ACHN (cell line): ENCODE measurements around the gene SHISA9.
A peak's percentile ranks its signal among the peaks of the same experiment; 100 is the strongest.

Source experiments
- DNase-seq: peaks from one replicate; pipeline ENCODE4 v3.0.0-alpha.2; 2015
- in situ Hi-C: cut with HindIII; loops from 2 replicates; pipeline ENCODE4 v1.10.0; 2017; ENCODE audit warnings: low sequenced_read_pairs, low pct_ligation_motif_present, low pct_unique_long_range_greater_than_20kb

The SHISA9 gene

DNA sequence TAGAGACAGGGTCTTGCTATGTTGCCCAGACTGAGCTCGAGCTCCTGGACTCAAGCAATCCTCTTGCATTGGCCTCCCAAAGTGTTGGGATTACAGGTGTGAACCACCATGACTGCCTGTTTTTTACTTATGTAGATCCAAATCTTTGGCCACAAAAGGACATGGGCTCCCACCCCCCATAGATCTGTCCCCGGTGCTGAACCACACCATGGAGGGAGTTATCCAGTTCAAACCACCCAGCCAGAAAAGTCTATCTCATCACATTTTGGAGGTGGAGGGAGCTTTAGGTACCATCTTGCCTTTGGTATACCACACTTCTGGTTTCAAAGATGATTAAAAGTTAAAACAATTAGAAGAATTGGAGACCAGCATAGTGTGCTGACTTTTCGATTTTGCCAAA, 26.2 kb downstream of the SHISA9 start:
- no peak for DNase-seq
- in situ Hi-C loops, result no loop called here

- no peak for DNase-seq
- in situ Hi-C loops, result no loop called here
Observed at GRCh38 chr16:12930881-12931280, 29.5 kb downstream of the SHISA9 start.

DNA sequence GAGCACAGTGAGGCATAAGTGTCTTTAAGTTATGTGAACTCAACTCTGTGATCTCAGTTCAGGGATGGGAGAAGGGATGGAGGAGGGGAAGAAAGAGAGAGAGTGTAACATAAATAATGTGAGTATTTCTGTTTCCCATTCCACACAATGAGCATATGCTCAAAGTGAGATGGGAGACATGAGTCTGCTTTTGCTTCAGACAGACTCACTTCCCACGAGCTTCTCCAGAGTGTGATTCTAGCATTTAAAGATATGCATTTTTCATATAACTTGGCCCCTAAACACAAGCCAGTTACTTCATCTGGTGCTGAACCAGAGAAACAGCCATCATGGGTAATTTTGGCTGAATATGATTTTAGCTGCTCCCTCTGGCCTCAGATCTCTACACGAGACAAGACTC, 35.0 kb downstream of the SHISA9 start:
- no peak for DNase-seq
- in situ Hi-C loops, result no loop called here

- no peak for DNase-seq
- in situ Hi-C loops, result no loop called here
Observed at GRCh38 chr16:12941896-12942295, 40.5 kb downstream of the SHISA9 start.

GRCh38 chr16:12942861-12943260, 41.5 kb downstream of the SHISA9 start:
- in situ Hi-C loops, result no loop called here
- no peak for DNase-seq

- in situ Hi-C loops, result no loop called here
Observed at GRCh38 chr16:12944300-12944699, 42.9 kb downstream of the SHISA9 start.

DNA sequence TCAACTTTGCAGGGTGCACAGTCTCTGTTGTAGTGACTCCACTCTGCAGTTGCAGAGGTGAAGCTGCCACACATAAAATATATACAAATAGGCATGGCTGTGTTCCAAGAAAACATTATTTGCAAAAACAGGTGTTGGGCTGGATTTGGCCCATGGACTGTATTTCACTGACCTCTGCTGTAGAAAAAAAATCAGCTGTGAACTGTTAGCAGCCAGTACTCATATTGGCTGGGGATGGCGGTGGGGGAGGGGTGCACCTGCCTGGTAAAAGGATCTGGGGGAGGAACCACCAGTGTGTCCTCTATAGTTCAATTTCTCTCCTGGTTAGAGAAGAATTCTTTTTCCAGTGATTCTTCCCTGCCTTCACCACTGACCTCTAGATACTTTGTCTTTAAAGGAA, 50.0 kb downstream of the SHISA9 start:
- in situ Hi-C loops, result no loop called here
- DNase-seq, result no peak

More at GRCh38 chr16:12944300-12944699, 42.9 kb downstream of the SHISA9 start:
- DNase-seq, result no peak

- DNase-seq, result no peak
- in situ Hi-C loops, result no loop called here
Observed at GRCh38 chr16:12951976-12952375, 50.6 kb downstream of the SHISA9 start.

DNA sequence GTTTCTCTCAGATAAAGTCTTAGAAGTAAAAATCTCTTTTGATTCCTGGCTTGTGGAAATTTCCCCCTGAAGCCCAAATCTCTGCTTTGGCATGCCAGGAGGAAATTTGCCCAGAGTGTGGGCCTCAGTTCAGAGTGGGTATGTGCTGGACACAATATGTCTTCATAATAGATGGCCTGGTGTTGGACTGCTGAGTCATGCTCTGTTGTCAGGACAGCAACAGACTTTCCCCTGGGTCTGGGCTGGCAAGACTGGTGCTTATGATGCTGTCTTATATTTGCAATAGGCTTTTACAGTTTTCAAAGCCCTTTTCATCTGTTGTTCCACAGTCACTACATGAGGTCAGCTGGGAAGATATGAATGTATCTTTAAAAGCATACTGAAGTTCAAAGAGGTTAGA, 57.0 kb downstream of the SHISA9 start:
- no peak for DNase-seq
- in situ Hi-C loops, result no loop called here

DNA sequence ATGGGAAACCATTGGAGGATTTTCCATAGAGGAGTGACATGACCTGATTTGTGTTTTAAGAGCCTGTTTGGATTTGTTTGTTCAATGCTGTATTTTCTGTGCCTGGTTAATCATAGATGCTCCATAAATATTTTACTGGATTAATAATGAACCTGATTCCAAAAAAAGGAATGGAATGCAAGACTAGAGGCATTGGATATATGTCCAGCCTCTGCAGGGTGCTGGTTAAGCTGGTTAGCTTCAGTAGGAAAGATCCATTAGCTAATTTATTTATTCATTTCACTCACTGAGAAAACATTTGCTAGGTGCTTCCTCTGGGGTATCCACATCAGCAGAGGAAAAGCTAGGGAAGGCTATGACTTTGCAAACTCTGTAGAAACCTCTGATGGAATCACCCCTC, 57.7 kb downstream of the SHISA9 start:
- no peak for DNase-seq
- in situ Hi-C loops, result no loop called here

- no peak for DNase-seq
- in situ Hi-C loops, result no loop called here
Observed at GRCh38 chr16:12961626-12962025, 60.2 kb downstream of the SHISA9 start.

GRCh38 chr16:12964461-12964860, 63.1 kb downstream of the SHISA9 start:
- in situ Hi-C loops, result no loop called here
- peak; percentile 87 for DNase-seq

DNA sequence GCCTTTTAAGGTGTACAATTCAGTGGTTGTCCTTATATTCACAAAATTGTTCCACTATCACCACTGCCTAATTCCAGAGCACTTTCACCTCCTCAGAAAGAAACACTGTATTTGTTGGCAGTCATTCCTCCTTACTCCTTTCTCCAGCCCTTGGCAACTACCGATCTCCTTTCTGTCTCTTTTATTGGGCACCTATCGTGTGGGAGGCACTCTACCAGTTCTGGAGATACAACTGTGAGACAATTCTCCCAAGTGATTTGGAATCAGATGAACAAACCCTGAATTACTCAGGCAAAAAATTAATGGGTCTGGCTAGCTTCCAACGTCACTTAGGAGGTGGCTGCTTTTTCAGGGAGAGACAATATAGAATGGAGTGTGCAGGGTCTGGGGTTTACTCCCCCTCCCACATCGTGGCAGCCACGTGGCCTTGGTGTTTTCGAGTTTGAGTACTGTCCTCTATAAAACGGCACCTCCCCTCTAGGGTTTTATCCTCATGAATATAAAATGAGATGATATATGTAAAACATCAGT, 63.9 kb downstream of the SHISA9 start:
- in situ Hi-C loops, result no loop called here
- DNase-seq, result no peak

DNA sequence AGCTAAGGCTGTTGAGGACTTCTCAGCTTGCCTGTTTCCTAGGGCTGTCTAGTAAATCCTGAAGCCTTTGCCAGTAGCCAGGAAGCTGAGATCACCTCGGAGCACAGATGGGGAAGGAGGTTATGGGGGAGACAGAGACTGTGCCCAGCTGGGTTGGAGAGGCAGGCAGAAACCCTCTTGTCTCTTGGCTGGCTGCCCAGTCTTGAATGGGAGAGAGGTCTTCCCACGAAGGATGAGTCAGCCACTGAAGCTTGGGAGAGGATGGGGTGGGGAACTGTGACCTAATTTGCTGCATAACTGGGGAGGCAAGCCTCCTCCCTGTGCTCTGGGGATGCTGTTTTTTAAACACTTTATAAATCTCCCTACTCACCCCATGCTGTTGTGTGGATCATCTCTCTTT, 69.8 kb downstream of the SHISA9 start:
- DNase-seq, result peak; percentile 100
- in situ Hi-C loops, result no loop called here

DNA sequence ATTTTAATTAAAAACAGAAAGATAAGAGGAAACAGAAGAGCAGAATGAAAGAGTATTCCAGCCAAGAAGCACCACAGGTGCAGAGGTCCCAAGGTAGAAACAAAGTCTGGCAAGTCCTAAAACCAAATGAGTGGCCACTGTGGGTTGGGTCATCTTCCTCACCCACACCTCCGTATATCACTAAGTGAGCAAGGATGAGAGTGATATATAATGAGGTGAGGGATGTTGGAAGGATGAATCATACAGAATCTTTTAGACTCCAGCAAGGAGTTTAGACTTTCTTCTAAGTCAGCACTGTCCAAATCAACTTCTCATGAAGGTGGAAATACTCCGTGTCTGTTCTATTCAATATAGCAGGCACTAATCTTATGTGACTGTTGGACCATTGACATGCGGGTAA, 70.8 kb downstream of the SHISA9 start:
- in situ Hi-C loops, result no loop called here
- no peak for DNase-seq

DNA sequence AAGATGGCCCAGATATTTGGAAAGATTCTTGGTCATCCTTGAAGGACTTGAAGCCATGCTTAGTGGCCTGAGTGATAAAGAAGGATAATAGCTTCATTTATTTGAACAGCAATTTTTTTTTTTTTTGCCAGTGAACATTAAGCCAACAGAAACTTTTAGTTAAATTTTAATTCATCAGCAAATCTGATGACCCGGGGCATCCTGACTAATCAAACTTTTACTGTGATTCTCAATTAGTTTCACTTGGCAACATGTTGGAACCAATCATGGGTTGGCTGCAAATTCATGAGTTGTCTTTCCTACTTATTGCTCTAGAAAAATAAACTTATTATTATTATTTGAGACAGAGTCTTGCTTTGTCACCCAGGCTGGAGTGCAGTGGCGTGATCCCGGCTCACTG, 74.4 kb downstream of the SHISA9 start:
- no peak for DNase-seq
- in situ Hi-C loops, result no loop called here

- DNase-seq, result no peak
- in situ Hi-C loops, result no loop called here
Observed at GRCh38 chr16:12976496-12976895, 75.1 kb downstream of the SHISA9 start.

- in situ Hi-C loops, result no loop called here
- DNase-seq, result peak; percentile 18
Observed at GRCh38 chr16:12976936-12977335, 75.5 kb downstream of the SHISA9 start.

DNA sequence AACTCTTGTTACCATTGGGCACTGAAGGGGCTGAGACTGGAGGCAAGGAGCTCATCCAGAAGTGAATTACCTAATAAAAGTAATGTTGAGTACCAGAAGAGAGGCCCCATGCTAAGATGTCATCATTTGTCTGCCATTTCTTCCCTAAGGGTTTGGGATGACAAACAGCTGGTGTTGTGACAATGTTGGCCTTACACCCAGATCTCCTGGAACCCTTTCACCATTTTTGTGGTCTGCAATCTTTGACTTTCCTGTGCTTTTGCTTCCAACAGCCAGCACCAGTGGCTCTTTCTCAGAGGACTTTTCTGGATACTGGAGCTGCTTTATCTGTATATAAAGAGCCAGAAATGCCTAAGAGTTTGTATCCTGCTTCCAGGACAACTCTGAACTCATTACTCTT, 84.1 kb downstream of the SHISA9 start:
- in situ Hi-C loops, result no loop called here
- no peak for DNase-seq

- in situ Hi-C loops, result no loop called here
Observed at GRCh38 chr16:12988071-12988470, 86.7 kb downstream of the SHISA9 start.

GRCh38 chr16:12992066-12992465, 90.7 kb downstream of the SHISA9 start:
- in situ Hi-C loops, result no loop called here
- no peak for DNase-seq

More at GRCh38 chr16:12988071-12988470, 86.7 kb downstream of the SHISA9 start:
- DNase-seq, result no peak
